GM19397 (cell line): ENCODE measurements around the gene ASB2.

Experiments used
- ATAC-seq: cut with Tn5 transposase; IDR thresholded peaks from one replicate; pipeline ENCODE4 v1.9.1; 2021; ENCODE audit warnings: mild to moderate bottlenecking, moderate library complexity; ENCODE audit not compliant: unreplicated experiment

ASB2 gene

DNA sequence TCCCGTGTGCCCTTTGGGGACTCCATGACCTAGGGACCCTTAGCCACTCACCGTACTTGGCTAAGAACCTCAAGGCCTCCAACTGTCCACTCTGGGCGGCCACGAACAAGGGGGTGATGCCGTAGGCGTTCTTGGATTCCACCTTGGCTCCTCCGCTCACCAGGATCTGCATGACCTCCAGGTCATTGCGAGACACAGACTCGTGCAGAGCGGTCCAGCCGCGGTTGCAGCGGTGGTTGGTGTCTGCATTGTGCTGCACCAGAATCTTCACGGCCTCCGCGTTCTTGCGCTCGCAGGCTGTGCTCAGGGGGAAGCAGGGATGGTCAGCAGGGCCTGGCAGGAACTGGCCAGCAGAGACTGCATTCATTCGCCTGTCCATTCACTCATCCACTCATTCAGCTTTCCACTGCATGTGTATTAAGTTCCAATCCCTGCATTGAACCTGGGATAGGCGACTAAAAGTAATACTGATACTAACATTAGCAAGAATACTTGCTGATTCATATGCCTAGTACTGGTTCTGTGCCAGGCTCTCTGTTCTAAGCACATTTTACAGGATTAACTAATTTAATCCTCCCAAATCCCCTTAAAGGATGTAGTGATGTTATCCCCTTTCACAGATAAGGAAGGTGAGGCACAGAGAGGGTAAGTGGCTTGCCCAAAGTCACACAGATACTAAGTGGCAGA lies 25.3 kb downstream of the ASB2 start:
- ATAC-seq: no peak

DNA sequence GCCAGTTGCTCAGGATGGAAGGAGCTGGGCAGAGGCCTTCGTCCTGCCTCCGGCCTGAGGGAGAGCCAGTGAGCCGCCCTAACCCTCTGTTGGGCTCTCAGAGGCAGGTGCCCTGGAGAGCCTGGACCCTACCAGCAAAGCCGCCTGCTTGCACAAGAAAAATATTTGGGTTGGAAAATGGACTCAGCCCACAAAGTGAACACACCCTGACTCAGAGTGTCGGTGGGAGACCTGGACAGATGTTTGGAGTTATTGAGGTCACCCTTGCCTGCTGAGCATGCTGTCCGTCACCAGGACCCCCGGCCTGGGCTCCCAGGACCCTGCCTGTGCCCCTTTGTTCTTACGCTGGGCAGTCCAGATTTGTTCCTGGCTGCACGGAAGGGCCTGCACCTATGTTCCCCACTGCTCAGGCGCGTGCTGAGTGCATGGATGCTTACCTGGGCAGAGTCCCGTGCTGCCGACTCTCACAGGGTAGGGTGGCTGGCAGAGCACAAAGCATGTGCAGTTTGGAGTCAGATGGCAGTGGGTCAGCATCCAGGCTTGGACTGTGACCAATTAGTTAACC lies 26.8 kb downstream of the ASB2 start:
- no peak for ATAC-seq

DNA sequence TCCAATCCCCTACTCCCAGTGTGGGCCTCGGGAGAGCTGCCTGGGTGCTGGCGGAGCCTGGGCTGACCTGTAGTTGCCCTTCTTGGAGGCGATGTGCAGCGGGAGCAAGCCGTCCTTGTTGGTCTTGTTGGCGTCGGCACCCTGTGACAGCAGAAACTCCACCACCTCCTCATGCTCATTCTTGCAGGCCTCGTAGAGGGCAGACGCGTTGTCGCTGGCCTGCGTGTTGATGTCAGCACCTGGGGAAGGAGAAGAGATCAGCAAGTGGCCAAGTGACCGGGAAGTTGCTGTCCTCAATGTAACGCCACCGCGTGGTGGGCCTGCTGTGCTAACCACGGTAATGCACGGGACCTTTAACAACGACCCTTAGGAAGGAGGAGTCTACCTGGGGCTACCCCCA lies 29.1 kb downstream of the ASB2 start:
- no peak for ATAC-seq

DNA sequence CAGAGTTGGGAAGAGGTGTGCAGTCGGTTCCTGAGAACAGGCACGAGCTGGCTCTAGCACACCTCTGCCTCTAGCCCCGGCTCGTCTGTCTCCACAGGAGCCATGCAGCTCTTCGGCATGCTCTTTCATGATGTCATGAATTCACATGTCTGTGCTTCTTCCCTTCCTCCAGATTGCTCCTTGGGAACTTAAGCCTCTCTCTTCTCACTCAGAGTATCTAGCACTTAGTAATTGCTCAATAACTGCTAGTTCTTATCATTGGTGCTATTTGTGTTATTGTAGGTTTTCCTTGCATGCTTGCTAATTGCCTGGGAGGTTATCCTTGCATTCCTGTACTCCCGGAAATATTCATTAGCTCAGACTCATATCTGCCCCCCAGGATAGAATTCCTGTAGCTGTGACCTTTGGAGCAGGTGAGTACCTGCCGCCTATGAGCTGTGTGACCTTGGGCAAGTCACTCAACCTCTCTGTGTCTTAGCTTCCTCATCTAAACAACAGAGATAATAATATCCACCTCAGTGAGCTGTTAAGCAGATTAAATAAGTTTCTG lies 29.8 kb downstream of the ASB2 start:
- ATAC-seq: no peak

DNA sequence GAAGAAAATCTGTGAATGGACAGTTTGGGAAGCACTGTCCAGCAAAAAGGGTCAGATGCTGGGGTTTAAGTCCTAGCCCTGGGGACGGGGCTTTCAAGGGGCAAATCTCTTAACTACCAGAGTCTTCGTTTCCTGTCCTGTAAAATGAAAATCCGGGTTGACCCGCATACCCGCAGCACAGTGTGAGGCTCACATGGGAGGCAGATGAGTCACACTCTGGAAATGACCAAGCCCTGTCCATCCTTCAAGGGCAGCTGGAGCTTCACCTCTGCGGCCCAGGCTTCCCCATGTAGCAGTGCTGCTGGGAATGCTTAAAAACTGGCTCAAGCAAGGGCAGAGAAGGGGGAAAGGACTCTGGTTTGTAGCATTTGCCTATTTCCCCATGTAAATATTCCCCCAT lies 30.3 kb downstream of the ASB2 start:
- ATAC-seq: no peak

DNA sequence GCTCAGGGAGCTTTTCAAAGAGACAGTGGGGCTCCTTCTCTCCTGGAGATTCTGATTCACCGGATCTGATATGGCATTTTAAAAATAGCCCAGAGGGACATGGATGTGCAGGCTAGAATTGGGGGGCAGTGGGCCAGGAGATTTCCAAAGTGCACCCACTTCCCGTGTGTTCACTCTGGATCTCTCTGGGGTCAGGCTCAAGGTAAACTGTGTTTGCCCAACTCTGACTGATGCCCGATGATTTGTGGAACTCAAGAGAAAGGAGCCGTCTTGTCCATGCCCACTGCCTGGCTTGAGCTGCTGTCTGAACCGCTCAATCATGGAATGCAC lies 31.3 kb downstream of the ASB2 start:
- ATAC-seq: no peak

DNA sequence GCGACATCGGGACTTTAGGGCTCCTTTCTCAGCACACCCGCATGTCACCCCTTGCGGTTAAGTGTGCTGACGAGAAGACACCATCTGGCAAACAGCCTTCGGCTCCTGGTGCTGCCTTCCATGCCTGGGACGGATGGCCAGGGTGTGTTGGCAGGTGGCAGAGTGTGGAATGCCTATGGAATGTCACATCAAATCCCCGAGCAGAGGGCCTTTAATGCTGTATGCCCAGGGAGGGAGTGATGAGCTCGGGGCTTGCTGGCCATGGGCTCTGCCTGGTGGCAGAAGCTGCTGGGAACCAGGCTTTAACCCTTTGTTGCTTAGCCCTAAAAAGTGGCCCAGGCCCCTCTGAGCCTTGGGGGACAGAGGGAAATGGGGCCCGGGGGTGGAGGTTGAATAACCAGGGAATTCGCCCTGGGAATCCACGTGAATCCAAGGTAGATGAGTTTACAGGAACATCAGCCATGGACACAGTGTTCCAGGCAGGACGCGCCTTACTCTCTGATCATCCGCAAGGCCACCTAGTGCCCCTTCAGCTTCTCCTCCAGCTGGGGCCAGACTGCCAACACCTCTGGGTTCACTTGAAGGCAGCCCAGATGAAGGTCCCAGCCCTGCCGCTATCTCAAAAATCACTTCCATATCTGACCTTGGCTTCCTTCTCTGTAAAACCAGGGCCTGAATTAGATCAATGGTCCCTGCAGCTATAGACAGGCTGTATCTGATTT lies 31.9 kb downstream of the ASB2 start:
- ATAC-seq: no peak

DNA sequence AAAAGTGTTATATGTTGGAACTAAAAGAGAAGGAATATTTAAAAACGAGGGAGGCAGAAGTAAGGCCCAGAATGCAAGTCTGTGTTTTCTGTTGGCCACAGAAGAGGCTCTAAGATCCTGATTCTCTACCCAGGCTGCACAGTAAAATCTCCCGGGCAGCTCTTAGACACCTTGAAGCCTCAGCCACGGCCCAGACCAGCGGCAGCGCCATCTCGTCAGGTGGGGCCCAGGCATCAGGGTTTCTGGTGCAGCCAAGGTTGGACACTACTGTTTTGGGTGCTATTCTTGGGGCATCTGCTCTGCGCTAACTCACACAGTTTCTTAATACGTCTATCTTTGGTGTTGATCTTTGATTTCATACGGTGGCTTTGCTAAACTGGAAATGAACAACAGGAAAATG lies 32.4 kb downstream of the ASB2 start:
- ATAC-seq: no peak

DNA sequence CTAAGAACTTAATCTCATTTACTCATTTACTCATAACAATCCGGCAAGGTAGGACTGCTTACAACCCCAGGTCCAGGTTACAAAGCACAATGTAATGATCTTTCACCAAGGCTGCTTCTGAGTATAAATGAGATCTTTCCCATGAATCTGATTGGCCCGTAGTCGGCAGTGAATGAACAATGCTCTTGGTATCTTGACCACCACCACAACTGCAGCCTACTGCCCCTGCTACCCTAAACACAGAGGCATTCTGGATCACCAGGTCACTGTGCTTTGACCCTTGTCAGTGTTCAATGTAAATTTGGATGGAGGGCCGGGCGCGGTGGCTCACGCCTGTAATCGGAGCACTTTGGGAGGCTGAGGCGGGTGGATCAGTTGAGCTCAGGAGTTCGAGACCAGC lies 33.3 kb downstream of the ASB2 start:
- ATAC-seq: no peak

DNA sequence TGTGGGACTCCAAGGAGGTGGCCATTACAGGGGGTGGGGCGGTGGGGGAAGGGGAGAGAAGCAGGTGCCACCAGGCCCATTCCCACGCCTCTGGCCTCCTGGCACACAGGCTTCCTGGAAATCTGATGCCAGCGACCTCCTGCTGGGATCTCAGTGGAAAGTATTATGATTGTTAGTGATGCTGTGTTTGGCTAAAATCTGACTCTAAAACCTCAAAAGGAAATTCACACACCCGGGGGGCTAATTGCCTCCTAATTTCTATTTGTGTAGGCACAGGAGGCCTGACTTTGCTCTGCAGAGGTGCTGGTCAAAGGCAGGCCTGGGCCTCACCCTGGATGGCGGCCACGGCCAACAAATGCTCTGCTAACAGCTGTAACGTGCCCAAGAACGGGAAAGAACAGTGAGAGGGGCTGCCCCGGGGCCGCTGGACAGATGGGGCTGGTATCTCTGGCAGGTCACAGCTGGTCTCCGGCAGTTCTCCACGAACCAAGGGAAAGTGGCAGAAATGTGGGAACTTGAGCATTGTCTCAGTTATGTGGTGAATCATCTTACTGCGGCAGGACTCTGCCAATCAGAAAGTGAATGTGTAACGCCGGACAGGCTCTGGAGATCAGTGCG lies 35.0 kb downstream of the ASB2 start:
- ATAC-seq: no peak

DNA sequence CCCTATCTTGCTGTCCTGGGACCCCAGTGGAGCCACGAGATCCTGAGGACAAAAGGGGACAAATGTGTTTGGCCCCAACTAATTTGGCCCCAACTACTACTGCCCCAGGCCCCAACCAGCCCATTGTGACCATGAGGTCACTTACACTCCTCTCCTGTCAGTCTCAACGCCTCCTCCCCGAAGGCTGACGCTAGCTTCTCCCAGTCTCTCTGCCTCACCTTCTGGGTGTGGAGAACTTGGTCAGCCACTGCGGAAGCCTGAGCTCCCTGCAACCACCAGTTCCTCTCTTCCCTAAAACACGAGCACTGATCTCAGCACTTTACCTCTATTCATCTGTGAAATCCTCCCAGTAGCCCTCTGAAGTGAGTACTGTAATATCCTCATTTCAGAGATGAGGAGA lies 35.9 kb downstream of the ASB2 start:
- no peak for ATAC-seq

DNA sequence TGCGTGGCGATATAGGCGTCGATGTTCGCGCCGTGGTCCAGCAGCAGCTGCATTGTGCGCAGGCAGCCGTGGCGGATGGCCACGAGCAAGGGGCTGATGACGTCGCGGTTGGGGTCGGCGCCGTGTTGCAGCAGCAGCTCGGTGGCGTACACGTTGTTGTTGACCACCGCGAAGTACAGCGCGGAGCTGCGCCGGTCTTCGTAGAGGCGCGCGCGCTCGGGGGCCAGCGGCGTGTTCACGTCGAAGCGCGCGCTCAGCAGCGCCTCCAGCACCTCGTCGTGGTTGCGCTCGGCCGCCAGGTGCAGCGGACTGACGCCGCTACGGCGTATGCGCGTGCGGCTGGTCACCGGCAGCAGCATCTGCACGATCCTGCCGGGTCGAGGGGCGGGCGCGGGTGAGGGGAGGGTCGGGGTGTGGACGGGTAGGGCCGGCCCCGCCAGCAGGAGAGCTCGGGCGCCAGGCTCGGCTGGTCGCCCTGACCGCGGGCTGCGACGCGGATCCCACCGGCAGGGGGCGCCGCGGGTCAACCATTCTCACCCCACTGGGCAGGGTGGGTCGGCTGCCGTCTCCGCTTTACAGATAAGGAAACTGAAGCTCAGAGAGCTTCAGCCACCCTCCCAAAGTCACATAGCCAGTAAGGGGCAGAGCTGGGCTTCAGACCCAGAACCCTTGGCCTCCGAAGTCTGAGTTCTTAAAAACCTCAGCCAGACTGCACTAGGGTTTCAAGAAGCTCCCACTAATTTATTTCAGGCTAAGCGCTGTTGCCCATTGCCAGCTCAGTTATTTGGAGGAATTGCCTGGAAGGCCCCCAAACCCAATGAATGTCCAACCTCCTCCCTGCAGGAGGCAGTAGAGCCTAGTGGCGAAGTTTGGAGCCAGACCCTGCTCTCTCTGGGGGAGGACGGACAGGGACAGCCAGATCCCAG lies 36.8 kb downstream of the ASB2 start:
- ATAC-seq: peak; percentile 86

DNA sequence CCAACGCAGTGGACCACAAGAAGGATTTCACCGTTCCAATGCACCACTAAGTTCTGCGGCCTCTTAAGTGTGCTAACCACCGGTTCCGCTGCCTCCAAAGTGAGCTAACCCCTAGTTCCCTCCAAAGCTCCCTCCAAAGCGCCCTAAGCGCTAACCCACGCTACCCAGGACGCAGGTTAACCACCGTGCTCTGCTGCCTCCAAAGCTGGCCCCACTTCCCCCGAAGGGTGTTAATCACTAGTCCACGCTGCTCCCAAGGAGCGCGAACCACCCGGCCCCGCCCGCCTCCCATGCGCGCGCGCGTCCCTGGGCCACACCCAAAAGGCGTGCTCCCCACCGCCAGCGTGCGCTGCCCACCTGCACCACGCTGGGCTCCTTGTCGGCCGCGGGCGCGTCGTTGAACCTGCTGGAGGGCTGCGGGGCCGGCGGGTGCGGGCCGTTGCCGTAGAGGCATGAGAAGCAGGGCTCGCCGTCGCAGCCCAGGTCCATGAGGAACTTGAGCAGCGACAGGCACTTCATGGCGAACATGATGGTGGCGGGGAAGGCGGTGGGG lies 37.5 kb downstream of the ASB2 start:
- no peak for ATAC-seq

DNA sequence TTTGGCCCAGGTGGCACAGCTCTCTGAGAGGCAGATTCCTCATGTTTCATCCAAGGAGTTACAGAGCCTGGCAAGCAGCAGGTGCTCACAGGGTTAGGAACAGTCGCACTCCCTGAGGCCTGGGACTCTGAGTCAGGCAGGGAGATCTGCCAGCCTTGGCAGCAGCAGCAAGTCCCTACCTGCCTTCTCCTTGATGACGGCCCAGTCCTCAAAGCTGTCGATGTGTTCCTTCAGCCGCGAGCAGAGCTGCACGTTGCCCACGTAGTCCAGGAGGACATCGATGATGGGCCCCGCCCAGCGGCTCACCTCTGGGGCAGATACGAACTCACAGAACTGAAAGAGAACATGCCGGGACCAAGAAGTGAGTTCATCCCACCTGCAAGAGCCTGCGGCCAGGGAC lies 38.9 kb downstream of the ASB2 start:
- ATAC-seq: no peak

DNA sequence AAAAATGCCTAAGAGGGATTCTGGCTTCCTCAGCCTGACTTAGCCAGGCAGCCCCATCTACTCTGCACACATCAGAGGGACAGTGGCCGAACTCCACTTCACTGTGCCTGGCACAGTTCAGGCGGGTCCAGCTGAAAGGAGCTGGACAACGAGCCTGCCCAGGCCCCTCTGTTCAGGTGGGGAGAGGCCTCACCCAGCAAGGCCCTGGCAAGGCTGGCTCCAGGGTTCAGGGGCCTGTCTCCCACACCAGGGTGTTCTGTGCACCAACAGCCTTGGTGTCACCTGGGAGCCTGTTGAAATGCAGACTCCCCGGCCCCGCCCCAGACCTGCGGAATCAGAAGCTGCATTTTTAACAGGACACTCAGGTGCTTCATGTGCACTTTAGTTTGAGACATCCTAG lies 39.4 kb downstream of the ASB2 start:
- no peak for ATAC-seq

DNA sequence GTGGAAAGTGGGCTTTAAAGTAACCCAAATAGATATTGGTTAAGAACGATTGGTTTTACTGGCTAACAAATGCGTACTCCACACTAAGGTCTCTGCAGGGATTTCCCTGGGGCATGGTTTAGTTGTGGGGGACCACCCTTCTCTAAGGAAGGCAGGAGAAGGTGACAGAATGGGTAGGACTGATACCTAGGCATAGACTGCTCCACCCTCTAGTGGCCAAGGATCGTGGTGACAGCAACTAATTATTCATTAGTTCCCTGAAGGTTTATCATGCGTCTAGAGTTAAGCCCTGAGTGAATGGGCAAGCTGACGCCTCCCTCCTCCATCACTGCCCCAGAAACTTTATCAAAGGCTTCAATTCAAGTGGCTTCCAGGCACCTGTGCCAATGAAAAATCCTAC lies 40.1 kb downstream of the ASB2 start:
- no peak for ATAC-seq

DNA sequence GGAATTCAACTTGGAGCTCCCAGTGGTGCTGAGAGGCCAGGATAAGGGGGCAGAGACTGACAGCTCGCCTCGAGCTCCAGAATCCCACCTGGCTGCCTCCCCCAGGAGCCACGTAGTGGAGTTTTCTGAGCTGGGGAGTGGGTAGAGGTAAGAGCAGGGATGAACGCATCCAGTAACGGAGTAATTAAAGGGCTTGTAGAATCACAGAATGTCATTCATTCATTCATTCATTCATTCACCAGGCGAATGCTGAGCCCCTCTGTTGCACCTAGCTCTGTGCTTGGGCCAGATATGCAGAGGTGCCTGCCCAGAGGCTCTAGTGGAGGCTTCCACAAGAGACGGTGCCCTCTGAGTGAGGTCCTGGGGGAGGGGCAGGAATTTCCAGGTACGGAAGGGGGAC lies 41.2 kb downstream of the ASB2 start:
- no peak for ATAC-seq

DNA sequence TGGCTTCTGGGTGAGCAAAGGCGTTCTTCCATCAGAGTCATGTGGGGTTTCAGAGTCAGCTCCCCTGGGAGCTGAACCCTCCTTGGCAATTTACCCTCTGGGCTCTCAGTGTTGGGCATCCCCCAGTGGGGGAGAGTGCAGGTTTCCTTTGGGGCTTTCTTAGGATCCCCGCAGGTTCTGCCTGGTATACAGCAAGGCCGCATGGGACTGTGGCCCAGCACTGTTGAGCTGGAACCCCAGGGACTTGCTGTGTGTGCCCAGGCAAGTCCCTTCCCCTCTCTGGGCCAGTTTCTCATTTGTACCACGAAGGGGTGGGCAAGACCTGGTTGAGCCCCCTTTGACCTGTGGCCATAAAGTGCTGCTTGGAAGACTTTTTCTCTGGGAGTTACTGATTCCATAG lies 43.7 kb downstream of the ASB2 start:
- ATAC-seq: no peak

DNA sequence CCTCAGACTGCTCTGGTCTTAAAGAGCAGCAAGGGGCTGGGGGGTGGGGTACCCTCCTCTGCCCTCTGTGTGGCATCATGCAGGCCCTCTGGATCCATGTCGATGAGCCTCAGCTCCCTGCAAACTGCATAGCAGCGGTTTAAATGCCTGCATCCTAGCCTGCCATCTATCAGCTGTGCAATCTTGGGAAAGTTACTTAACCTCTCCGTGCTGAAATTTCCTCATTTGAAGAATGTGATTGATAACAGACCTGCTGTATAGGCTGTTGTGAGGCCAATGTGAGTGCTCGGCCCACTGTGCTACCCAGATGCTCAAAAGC lies 45.4 kb downstream of the ASB2 start:
- no peak for ATAC-seq

DNA sequence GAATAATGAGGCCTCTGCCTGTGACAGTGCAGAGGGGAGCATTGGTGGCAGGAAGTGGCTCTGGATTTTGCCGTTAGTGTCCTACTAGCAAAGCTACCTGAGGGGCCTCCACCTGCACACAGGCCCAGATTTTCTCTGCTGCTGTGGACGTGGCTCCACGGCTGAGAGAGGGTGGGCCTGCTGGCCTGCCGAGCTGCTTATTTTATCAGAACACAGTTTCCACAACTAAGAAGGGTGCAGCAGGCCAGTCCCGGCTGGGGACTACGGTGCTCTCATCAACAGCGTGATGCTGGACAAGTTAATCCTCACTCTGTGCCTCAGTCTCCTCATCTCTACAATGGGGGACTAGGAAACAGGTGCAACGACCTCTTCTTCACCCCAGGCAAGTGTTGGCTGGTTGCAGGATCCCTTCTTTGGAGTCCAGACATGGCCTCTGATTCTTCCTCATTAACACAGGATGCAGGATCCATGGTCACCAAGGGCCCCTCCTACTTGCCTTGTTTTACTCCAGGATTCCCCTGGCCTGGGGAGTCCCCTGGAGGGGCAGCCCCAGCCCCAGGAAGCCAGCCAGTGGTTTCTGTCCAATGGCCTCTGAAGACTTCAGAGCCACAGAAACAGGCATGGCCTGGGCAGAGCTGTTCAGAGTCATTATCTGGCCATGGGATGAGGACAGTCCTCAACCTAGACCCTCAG lies 45.9 kb downstream of the ASB2 start:
- ATAC-seq: no peak
